Suprapubic skin (tissue), 4 donors: ENCODE data around the gene RBM33.

Source experiments
- CTCF ChIP-seq, 2 donors: fragments of 200-600 bp in 1 of 2; fragments of 450-650 bp in 1 of 2; sonication (generic) in 1 of 2; IDR thresholded peaks; one replicate each; pipeline ENCODE4 v1.5.1; 2016 to 2019; ENCODE audit warnings: antibody characterized with exemption in 2 of 2, mild to moderate bottlenecking in 1 of 2, moderate library complexity in 1 of 2
- EP300 ChIP-seq: sonication (generic); formaldehyde crosslinking; IDR thresholded peaks from one replicate; pipeline ENCODE4 v1.6.1; 2017; ENCODE audit warnings: antibody characterized with exemption
- POLR2A ChIP-seq, 2 donors: fragments of 450-650 bp; IDR thresholded peaks; one replicate each; pipeline ENCODE4 v1.6.1; 2017; ENCODE audit warnings: antibody characterized with exemption in 2 of 2, mild to moderate bottlenecking in 2 of 2, moderate library complexity in 2 of 2
- POLR2AphosphoS5 ChIP-seq, 3 donors: sonication (generic); formaldehyde crosslinking; IDR thresholded peaks; one replicate each; pipeline ENCODE4 v1.6.1; 2017; ENCODE audit warnings: antibody characterized with exemption in 3 of 3

GRCh38 chr7:155806096-155806871 is 161.8 kb downstream of the RBM33 start:
- TF ChIP-seq POLR2AphosphoS5 (IDR thresholded peaks at IDR 0.05) (no peak), POLR2A (IDR thresholded peaks at IDR 0.05) (no peak), CTCF (IDR thresholded peaks at IDR 0.05) (no peak), EP300 (no peak)
